HCT116 (cell line): ENCODE data around the gene DDX41. TPM values are rescaled to one million over a fixed set of nuclear protein-coding genes. Genes with fewer than 3 reads are reported as not detected.

Experiments
- ATAC-seq: fragments of 200-7000 bp; cut with Tn5 transposase; 2 replicates; pipeline ENCODE4 v1.9.1; 2020; ENCODE audit warnings: mild to moderate bottlenecking, moderate library complexity
- BruUV-seq: library from RNA; stranded (reverse); fragments of 400-500 nt; replicated peaks from 2 replicates; lab custom pipeline; 2021; lab: Mats Ljungman, UMichigan
- CTCF ChIA-PET: fragments of 300-600 bp; sonication (Branson Sonifier 250); formaldehyde crosslinking; loops from one replicate; lab custom pipeline; 2021; ENCODE audit warnings: antibody characterized with exemption; lab: Charles Lee
- POLR2A ChIA-PET: fragments of 300-600, 350-600 bp; sonication (Branson Sonifier 250); formaldehyde crosslinking; loops from one replicate; lab custom pipeline; 2021; ENCODE audit warnings: antibody characterized with exemption; lab: Charles Lee
- RAD21 ChIA-PET, 2 experiments: fragments of 300-600 bp; sonication (Branson Sonifier 250); formaldehyde crosslinking; loops; one replicate each; lab custom pipeline; 2023; ENCODE audit warnings: low total read pairs in 2 of 2; ENCODE audit not compliant: uncharacterized antibody in 2 of 2, unreplicated experiment in 2 of 2, low non-redundant PET in 1 of 2; lab: Charles Lee
- DNase-seq: peaks from one replicate; pipeline ENCODE4 v3.0.0-alpha.2; 2010; ENCODE audit warnings: low read depth, low spot score
- H2AFZ ChIP-seq: fragments of 200-600 bp; shearing (Covaris generic), sonication (generic); 2 replicates; pipeline ENCODE4 v1.6.1; 2017; ENCODE audit warnings: low read depth, mixed run types, mixed read lengths, antibody characterized with exemption, low read length; ENCODE audit not compliant: poor library complexity, severe bottlenecking
- H3K27ac ChIP-seq: 2 replicates; pipeline ENCODE4 v1.5.1; 2012; ENCODE audit warnings: low read depth, low read length
- H3K27me3 ChIP-seq: fragments of 200-600 bp; sonication (generic); 2 replicates; pipeline ENCODE4 v1.6.1; 2016; ENCODE audit warnings: mixed run types, low read length, mixed read lengths; ENCODE audit not compliant: insufficient read depth
- H3K36me3 ChIP-seq, 2 experiments: fragments of 200-500 bp in 1 of 2; fragments of 200-600 bp in 1 of 2; sonication (Bioruptor generic) in 1 of 2; sonication (generic) in 1 of 2; 2 replicates each; pipeline versions ENCODE4 v1.5.1 to v1.6.1; 2014 to 2016; ENCODE audit warnings: low read length in 2 of 2, inconsistent platforms in 1 of 2, mixed read lengths in 1 of 2, mixed run types in 1 of 2; ENCODE audit not compliant: insufficient read depth in 2 of 2, control insufficient read depth in 1 of 2
- H3K4me1 ChIP-seq, 2 experiments: fragments of 200-600 bp in 1 of 2; sonication (generic) in 1 of 2; 2 replicates each; pipeline versions ENCODE4 v1.5.1 to v1.6.1; 2012 to 2017; ENCODE audit warnings: low read length in 2 of 2, inconsistent platforms in 1 of 2, mild to moderate bottlenecking in 1 of 2, mixed read lengths in 1 of 2, mixed run types in 1 of 2, moderate library complexity in 1 of 2; ENCODE audit not compliant: insufficient read depth in 2 of 2, control insufficient read depth in 1 of 2
- H3K4me2 ChIP-seq: fragments of 200-600 bp; sonication (generic); 2 replicates; pipeline ENCODE4 v1.6.1; 2017; ENCODE audit warnings: mixed run types, low read length, mixed read lengths
- H3K4me3 ChIP-seq, 2 experiments: fragments of 200-600 bp in 1 of 2; sonication (generic) in 1 of 2; replicated peaks in 1 of 2; 2 replicates each; pipeline ENCODE4 v1.5.1; 2011 to 2016; ENCODE audit warnings: low read length in 2 of 2, control low read depth in 1 of 2, low read depth in 1 of 2, mild to moderate bottlenecking in 1 of 2, mixed read lengths in 1 of 2, mixed run types in 1 of 2
- H3K79me2 ChIP-seq: fragments of 200-600 bp; sonication (generic); 2 replicates; pipeline ENCODE4 v1.6.1; 2017; ENCODE audit warnings: mild to moderate bottlenecking, mixed run types, low read length, moderate library complexity, mixed read lengths; ENCODE audit not compliant: insufficient read depth
- H3K9ac ChIP-seq: fragments of 200-600 bp; sonication (generic); 2 replicates; pipeline ENCODE4 v1.6.1; 2016; ENCODE audit warnings: low read length, mixed read lengths
- H3K9me2 ChIP-seq: fragments of 200-600 bp; sonication (generic), shearing (Covaris generic); 2 replicates; pipeline ENCODE4 v1.6.1; 2017; ENCODE audit warnings: mixed run types, mild to moderate bottlenecking, moderate library complexity; ENCODE audit not compliant: insufficient read depth
- H3K9me3 ChIP-seq, 2 experiments: fragments of 200-500 bp in 1 of 2; fragments of 200-600 bp in 1 of 2; sonication (Bioruptor generic) in 1 of 2; sonication (generic) in 1 of 2; 2 replicates each; pipeline ENCODE4 v1.6.1; 2014 to 2017; ENCODE audit warnings: low read length in 2 of 2, mixed read lengths in 2 of 2, inconsistent platforms in 1 of 2, low read depth in 1 of 2, mild to moderate bottlenecking in 1 of 2, mixed run types in 1 of 2, moderate library complexity in 1 of 2; ENCODE audit not compliant: control insufficient read depth in 1 of 2, insufficient read depth in 1 of 2
- H4K20me1 ChIP-seq: fragments of 200-600 bp; sonication (generic), shearing (Covaris generic); 2 replicates; pipeline ENCODE4 v1.6.1; 2017; ENCODE audit warnings: mixed run types, mild to moderate bottlenecking, moderate library complexity; ENCODE audit not compliant: insufficient read depth
- EGR1 ChIP-seq: IDR thresholded peaks from 2 replicates; pipeline ENCODE4 v1.6.1; 2012; ENCODE audit warnings: low read depth
- MAX ChIP-seq: IDR thresholded peaks from 2 replicates; pipeline ENCODE4 v1.6.1; 2012
- POLR2A ChIP-seq: IDR thresholded peaks from 2 replicates; pipeline ENCODE4 v1.7.0; 2011; ENCODE audit warnings: borderline replicate concordance; ENCODE audit not compliant: insufficient read depth, insufficient read length; ENCODE audit errors: extremely low read depth
- POLR2AphosphoS5 ChIP-seq: IDR thresholded peaks from 2 replicates; pipeline ENCODE4 v1.6.1; 2011; ENCODE audit warnings: mild to moderate bottlenecking, low read depth, low read length, moderate library complexity
- intact Hi-C: fragments of 100-400 bp; cut with micrococcal nuclease; formaldehyde crosslinking; loops from 2 replicates; pipeline ENCODE4 v1.10.0; 2022
- total RNA-seq: library from RNA; stranded (reverse); gene quantifications from one replicate; pipeline ENCODE4 v1.2.1, GENCODE V29; 2021; ENCODE audit not compliant: unreplicated experiment
- TF ChIP-seq, protein P1 (sequence below): IDR thresholded peaks from 2 replicates; pipeline ENCODE4 v1.6.1; 2012; ENCODE audit warnings: low read depth

The DDX41 gene
- total RNA-seq, 1 experiment from 2014 or later, result 141 TPM

GRCh38 chr5:177557041-177557647 is 40.4 kb upstream of the DDX41 start:
- no TSS peak for BruUV-seq
- Histone ChIP-seq H3K79me2 (peaks cover 18% of the 10 kb centered on the region), H3K9me3 (peaks cover 2% of the 10 kb centered on the region in 2 experiments; a peak in 3 of 4 replicates), H3K27me3 (no peaks in the 10 kb centered on the region), H3K4me1 (peaks cover 11 to 22% of the 10 kb centered on the region in 2 experiments; a peak in 3 of 4 replicates), H3K9me2 (no peaks in the 10 kb centered on the region), H3K27ac (no peak overlapping the region), H3K9ac (no peak overlapping the region), H2AFZ (no peak overlapping the region), H3K36me3 (peaks cover 0 to under 1% of the 10 kb centered on the region in 2 experiments; a peak in 1 of 4 replicates), H3K4me3 (no peak overlapping the region), H3K4me2 (0 out of 2 replicates have a peak overlapping the region, but pooled peaks have one; percentile 5), H4K20me1 (no peaks in the 10 kb centered on the region)
- DNase-seq (no peak), ATAC-seq (no peak)
- RAD21 ChIA-PET, result no interaction called here
- intact Hi-C loops, result no loop called here
- TF ChIP-seq, protein P1, sequence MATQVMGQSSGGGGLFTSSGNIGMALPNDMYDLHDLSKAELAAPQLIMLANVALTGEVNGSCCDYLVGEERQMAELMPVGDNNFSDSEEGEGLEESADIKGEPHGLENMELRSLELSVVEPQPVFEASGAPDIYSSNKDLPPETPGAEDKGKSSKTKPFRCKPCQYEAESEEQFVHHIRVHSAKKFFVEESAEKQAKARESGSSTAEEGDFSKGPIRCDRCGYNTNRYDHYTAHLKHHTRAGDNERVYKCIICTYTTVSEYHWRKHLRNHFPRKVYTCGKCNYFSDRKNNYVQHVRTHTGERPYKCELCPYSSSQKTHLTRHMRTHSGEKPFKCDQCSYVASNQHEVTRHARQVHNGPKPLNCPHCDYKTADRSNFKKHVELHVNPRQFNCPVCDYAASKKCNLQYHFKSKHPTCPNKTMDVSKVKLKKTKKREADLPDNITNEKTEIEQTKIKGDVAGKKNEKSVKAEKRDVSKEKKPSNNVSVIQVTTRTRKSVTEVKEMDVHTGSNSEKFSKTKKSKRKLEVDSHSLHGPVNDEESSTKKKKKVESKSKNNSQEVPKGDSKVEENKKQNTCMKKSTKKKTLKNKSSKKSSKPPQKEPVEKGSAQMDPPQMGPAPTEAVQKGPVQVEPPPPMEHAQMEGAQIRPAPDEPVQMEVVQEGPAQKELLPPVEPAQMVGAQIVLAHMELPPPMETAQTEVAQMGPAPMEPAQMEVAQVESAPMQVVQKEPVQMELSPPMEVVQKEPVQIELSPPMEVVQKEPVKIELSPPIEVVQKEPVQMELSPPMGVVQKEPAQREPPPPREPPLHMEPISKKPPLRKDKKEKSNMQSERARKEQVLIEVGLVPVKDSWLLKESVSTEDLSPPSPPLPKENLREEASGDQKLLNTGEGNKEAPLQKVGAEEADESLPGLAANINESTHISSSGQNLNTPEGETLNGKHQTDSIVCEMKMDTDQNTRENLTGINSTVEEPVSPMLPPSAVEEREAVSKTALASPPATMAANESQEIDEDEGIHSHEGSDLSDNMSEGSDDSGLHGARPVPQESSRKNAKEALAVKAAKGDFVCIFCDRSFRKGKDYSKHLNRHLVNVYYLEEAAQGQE, result no peak
- no peak for TF ChIP-seq POLR2A
- TF ChIP-seq EGR1, result no peak
- TF ChIP-seq POLR2AphosphoS5, result no peak
- TF ChIP-seq MAX, result 0 out of 2 replicates have a peak, but pooled peaks have one; percentile 0
- POLR2A ChIA-PET, result interaction anchor here (0.6 kb wide), 1 partner anchor 911 kb away, joined by 3 read pairs; no protein-coding TSS in a partner anchor
- CTCF ChIA-PET, result no interaction called here
